Activated CD4-positive, CD25-positive, alpha-beta regulatory T cell treated with anti-CD3 and anti-CD28 coated beads, Interleukin-2, amount 50 U/mL, for 24 hours (primary cell): ENCODE data around the gene CAMK2A.

Source experiments
- ATAC-seq, 2 donors: fragments of 150-1000 bp; cut with Tn5 transposase; one replicate each; pipeline ENCODE4 v1.10.0; 2021; ENCODE audit warnings: mild to moderate bottlenecking in 1 of 2, moderate library complexity in 1 of 2

The CAMK2A gene

GRCh38 chr5:150315245-150315644, 25.7 kb upstream of the CAMK2A start:
- no peak for ATAC-seq

- ATAC-seq: no peak
These were observed 24.5 kb upstream of the CAMK2A start for GRCh38 chr5:150313921-150314716.

GRCh38 chr5:150313501-150313900, 23.9 kb upstream of the CAMK2A start:
- ATAC-seq: no peak

GRCh38 chr5:150312518-150312917, 22.9 kb upstream of the CAMK2A start:
- ATAC-seq: no peak

- ATAC-seq: no peak
These were observed 21.6 kb upstream of the CAMK2A start for GRCh38 chr5:150311015-150311692.

GRCh38 chr5:150310246-150310645, 20.7 kb upstream of the CAMK2A start:
- ATAC-seq: no peak

GRCh38 chr5:150309886-150310239, 20.3 kb upstream of the CAMK2A start:
- ATAC-seq: no peak

GRCh38 chr5:150309101-150309885, 19.7 kb upstream of the CAMK2A start:
- no peak for ATAC-seq

- ATAC-seq: no peak
These were observed 18.2 kb upstream of the CAMK2A start for GRCh38 chr5:150307617-150308426.

GRCh38 chr5:150306775-150307174, 17.2 kb upstream of the CAMK2A start:
- no peak for ATAC-seq

- ATAC-seq: no peak
These were observed 16.0 kb upstream of the CAMK2A start for GRCh38 chr5:150305557-150305956.

- ATAC-seq: no peak
These were observed 15.5 kb upstream of the CAMK2A start for GRCh38 chr5:150305095-150305494.

GRCh38 chr5:150304481-150305081, 15.0 kb upstream of the CAMK2A start:
- no peak for ATAC-seq

- ATAC-seq: no peak
These were observed 14.2 kb upstream of the CAMK2A start for GRCh38 chr5:150303660-150304386.

- ATAC-seq: no peak
These were observed 13.6 kb upstream of the CAMK2A start for GRCh38 chr5:150303070-150303615.

- no peak for ATAC-seq
These were observed 12.9 kb upstream of the CAMK2A start, which contains the start of gene ARSI for GRCh38 chr5:150302301-150303069. Gene ARSI (minus strand): TSS chr5:150302905. CDS start chr5:150302373, 532 bp downstream.

- ATAC-seq: no peak
These were observed 12.3 kb upstream of the CAMK2A start for GRCh38 chr5:150301901-150302300.

GRCh38 chr5:150301170-150301505, 11.6 kb upstream of the CAMK2A start:
- ATAC-seq: no peak

GRCh38 chr5:150300496-150301169, 11.1 kb upstream of the CAMK2A start:
- no peak for ATAC-seq
